HG03280 (cell line): Measurements from ENCODE around the gene GNAI2.

Experiments
- ATAC-seq: cut with Tn5 transposase; IDR thresholded peaks from one replicate; pipeline ENCODE4 v1.9.1; 2021; ENCODE audit warnings: mild to moderate bottlenecking, moderate library complexity; ENCODE audit not compliant: unreplicated experiment

GNAI2 gene

DNA sequence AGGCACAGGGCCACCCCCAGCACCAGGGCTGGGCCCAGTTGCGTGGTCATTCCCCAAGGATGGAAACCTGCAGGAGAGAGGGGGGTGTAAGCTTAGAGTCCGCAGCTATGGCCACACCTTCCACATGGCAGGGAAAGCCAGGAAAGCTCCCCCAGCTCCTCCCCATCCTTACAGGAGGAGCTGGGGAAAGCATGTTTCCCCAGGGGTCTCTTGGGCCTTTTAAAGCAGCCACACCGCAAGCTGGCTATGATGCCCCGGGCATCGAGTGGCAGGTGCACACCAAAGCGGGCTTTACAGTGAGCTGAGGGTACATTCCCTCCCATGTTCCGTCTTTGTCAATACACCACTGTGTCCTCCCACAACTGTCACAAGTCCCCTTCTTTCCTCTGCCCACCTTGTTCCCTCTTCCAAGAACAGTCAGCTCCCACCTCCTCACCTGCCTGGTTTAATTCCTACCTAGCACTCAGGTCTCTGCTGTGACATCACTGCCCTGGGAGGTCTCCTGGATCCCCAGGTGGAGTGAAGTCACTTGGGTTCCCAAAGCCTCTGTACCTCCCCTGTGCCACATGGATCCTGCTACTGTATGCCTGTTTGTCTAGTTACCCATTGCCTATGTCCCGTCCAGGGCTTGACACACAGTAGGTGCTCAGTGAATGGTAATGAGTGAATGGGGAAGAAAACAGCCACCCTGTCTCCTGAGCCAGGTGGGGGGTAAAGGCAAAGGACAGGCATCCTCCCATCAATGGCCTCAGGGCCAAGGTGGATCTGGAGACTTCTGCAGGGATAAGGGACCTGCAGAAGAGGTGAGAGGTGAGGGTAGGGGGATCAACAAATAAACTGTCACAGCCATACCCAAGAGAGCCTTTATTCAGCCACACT lies 59.8 kb downstream of the GNAI2 start:
- ATAC-seq, result no peak

DNA sequence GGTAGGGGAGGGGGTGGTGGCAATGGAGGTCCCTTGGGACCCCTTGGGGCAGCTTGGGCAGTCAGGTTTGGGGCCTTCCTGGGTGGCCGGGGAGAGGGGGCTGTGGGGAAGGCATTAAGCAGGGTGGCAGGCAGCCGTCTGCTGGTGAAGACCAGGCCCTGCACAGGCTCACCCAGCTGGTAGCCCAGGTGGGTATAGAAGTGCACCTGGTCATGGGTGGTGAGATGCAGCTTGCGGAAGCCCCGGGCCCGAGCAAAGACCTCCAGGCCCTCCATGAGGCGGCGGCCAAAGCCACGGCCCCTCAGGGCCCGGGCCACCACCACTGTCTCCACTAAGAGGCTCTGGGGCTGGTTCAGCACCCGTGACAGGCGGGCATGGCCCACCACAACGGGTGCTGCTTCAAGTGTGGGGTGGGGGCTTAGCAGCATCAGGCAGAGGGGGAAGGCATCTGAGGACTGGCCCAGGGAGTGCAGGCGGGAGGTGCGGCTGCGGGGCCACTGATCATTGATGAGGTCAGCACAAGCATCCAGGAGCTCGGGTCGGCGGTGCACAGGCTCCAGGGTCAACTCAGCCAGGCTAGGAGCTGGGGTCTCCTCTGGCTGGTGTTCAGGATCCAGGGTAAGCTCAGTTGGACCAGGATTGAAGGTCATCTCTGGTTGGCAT lies 60.8 kb downstream of the GNAI2 start:
- no peak for ATAC-seq

DNA sequence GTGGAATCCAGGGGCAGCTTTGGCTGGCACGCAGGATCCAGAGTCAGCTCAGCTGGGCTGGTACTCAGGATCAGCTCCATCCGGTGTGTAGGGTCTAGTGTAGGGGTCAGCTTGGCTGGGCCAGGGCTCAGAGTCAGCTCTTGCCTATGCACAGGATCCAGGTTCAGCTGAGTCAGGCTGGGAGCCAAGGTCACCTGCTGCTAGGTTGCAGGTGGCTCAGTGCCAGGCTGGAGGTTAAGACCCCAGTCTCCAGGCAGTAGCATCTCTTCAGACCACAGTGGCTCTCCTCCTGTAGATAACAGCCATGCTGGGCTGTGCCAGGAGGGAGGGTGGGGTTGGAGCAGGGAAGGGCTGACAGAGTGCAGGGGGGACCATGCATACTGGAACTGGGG lies 61.4 kb downstream of the GNAI2 start:
- ATAC-seq, result no peak

DNA sequence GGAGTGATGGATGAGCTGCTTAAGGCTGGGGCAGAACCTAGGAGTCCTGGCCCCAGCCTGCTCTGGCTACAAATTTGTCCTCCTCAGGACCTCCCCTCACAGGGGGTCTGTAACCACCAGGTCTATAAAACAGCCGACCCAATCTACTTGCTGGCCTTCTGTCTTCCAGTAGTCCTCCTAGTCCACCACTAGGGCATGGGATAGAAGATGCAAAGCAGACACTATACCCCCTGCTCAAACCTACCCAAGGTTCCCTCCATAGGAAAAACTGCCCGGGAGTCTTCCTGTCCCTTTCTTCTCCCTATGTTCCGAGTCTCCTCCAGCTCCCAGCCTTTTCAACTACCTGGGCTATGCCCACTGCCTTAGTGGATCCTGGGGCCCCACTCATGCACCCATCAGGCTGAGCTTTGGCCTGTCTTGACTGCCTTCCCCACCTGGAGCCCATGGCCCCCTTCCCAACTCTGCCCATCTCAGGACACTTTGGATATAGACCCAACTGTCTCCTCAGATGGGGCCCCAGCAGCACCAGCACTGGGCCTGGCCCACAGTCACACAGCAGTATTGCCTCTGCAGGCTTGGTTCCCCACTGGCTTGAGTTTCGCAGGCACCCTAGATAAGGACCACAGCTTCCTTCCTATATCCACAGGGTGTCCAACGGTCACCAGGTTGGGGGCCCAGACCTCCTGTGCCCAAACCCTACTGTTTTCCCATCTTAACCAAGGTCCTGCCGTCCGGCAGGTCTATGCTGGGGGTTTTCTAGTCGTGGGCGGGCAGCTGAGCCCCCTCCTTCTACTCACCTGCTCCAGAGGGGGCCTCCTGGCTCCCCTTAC lies 62.1 kb downstream of the GNAI2 start:
- no peak for ATAC-seq

DNA sequence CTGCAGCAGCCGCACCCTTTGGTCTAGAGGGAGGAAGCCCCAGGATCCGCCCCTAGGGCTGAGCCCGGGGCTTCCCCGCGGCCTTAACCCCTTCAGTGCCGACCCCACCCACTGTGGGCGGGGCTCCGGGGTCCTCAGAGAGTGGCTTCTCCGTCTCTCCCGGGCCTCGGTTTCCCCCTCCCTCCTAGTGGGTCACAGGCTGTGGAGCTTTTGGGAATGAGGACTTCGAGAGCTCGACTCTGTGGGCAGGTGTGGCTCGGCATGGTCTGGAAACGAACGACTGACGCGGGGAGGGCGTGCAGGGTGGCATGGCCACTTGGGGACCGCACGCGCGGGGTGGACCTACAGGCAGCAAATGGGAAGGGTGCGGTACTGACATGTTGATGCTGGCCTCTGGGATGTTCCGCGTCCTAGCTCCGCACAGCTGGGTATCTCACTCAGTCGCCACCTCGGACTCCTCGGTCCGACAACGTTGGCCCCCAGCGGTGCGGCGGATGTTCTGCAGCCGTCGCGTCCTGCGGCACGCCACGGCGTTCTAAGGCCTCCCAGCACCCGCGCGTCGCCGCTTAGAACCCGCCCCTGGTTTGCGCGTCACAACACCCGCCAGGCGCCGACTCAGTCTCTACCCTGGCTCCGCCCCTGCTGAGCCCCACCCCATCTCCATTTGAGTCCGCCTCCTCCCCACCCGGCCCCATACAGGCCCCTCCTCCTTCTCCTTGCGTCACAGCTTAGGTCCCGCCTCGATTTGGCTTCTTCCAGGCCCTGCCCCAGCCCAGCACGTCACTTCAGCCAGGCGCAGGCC lies 63.0 kb downstream of the GNAI2 start, which contains the start of the genes HYAL3 and NAA80:
Gene HYAL3, minus strand, starts transcription at position 570 of the 802 bp plus-strand sequence. CDS start 3,803 bp downstream, outside the sequence.
Gene NAA80, minus strand, starts transcription at position 570 of the 802 bp plus-strand sequence. CDS start 1,942 bp downstream, outside the sequence.
- peak; percentile 83 for ATAC-seq

DNA sequence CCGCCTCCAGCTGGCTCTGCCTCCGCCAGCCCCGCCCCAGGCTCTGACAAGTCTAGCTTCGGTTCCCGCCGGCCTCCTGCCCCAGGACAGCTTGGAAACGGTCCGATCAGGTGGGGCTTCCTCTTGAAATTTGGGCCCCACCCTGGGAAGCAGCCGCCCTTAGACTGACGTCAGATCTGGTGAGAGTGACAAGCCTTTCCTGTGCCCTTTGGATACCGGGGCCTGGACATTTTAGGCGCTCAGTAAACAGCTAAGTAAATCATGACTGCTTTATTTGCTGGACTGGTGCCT lies 63.6 kb downstream of the GNAI2 start:
- no peak for ATAC-seq

DNA sequence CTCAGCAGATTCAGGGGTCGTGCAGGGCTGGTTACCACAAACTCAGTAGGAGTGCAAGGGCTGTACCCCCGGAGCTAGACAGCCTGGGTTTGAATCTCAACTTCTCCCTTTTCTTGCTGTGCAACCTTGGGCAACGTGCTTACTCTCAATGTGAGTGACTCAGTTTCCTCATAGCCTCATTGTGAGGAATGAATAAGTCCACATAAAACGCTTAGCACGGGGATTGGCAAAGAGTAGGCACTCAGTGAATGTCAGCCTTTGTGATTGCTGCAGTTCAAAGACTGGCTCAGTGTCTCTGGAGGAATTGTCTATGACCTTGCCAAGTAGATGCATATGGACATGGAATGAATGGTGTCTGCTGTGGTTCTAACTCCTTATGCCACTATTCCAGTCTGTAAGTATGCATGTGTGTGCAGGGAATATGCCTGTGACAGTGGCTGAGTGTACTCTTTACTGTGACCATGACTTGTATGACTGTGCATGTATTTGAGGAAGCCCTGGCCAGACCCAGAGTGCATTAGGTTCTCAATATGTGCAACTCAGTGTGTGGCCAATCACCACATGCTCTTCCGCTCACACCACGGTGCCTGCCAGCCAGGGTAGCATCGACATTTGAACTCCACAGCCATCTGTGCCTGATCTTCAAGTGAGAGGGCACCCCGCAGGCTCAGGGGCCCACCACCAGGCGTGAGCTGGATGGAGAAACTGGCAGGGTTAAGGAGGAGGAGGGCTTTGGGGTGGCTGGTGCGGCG lies 64.1 kb downstream of the GNAI2 start:
- no peak for ATAC-seq

DNA sequence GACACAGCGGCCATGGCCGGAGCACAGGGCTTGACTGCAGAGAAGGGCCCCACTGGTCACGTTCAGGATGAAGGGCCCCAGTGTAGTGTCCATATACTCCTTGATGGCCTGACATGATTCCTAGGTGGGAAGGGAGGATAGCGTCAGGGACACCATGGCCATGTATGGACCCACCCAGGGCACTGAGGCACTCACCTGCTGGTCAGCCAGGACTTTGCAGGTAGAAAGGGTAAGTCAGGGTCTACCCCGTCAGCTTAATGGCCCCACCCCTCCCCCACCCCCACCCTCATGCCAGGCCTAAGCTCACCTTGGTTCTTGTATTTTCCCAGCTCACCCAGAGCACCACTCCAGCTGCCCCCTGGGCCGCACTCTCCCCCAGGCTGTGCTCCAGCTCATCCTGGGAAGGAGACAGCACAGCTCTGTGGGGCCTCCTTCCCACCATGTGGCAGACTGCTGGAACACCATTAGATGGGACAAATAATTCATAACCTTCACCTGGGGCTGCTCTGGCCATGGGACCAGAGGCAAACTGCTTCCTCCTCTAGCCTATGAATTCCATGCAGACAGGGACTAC lies 64.8 kb downstream of the GNAI2 start:
- ATAC-seq, result no peak

DNA sequence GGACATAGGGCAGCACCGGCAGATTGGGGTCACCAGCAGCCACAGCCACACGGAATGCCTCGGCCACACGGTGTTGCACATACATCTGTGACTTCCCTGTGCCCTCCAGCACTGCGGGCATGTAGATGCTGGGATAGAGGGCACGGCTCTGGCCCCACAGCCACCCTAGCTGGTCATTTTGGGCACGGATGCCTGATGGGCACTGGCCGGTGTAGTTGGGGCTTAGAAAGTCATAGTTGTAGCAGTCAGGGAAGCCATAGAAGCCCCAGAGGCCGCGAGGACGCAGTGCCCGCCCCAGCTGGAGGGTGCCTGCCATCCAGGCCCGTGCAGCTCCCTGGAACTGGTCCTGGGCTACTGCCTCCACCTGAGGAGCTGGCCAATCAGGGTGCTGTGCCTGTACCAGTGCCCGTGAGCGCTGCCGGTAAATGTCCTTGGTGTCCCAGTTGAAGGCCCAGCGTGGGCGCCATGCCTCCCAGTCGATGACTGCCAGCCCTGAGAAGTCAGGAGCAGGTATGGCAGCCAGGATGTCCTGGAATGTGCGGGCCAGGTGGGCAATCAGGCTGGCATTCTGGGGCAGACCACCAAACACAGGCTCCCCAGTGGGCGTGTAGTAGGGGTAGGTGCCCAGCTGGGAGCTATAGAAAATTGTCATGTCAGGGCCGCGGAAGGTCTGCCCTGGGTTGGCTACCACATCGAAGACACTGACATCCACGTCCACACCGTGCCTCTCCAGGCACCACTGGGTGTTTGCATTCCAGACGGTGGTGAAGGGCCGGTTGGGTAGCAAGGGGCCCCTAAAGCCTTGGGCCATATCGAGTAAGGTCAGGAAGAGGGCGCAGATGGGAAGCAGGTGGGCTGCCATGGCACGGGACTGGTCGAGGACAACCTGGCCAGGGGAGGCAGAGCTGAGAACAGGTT lies 66.3 kb downstream of the GNAI2 start:
- no peak for ATAC-seq

DNA sequence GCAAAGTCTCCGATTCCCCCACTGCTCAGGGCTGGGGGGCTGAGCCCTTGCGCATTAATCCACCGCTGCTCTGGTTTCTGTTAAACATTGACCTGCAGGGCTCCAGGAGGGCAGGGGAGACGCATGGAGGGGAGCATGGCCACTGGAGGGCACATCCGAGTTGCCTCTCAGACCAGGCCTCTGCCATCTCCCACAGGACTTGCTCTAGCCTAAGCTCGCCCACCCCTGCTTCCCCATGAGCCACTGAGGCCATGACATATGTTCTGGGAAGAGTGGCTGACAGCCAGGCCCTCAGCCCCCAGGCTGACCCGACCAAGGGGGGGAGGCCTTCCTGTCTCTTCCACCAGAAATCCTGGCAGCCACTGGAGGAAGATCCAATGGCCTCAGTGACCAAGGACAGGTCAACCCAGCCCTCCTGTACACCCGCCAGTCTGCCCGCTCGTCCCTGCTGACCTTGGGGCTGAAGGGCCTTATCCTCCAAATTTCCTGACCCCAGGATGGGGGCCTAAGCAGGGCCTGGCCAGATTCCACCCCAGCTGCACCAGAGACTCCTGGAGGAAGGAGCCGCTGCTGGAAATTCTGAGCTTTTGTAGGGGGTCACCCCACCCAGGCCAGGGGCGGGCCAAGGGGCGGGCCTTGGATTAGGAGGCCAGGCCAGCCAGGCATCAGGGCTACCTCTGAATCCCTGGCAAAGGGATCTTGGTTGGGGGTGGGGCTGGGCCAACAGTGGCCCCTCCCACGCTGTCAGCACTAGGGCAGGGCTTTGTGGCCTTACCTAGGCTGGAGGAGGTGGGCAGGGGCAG lies 67.2 kb downstream of the GNAI2 start, which contains the start of gene HYAL1:
Gene HYAL1, minus strand, starts transcription at position 562 of the 803 bp plus-strand sequence. CDS start 618 bp downstream, outside the sequence.
- no peak for ATAC-seq

DNA sequence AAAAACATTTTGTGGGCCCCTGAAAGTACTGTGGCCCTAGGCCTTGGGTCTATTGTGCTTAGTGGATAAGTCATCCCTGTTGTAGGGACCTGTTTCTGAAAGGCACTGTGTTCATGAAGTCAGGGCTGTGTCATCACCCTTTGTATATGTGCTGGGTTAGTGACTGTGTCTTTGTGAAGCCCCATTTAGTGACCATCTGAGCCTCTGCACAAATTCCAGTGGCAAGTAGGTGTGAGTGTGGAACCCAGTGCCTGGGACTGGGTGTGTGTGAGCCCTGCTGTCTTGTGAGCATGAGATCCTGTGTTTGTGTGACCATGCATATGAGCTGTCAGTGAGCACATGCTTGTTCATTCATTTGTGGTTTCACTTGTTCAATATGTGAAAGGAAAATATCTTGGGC lies 68.6 kb downstream of the GNAI2 start:
- no peak for ATAC-seq
